ENCODE results near the gene ASXL1. TPM values are rescaled to one million over a fixed set of nuclear protein-coding genes. Genes with fewer than 3 reads are reported as not detected.
A peak's percentile ranks its signal among the peaks of the same experiment; 100 is the strongest.

The ASXL1 gene
- polyA plus RNA-seq, 2 of the 4 experiments (the other 2 are of a cell fraction), result 35.7 to 36.0 TPM

- TF ChIP-seq REST (IDR thresholded peaks at IDR 0.05), result no peak
Observed at GRCh38 chr20:32326504-32326845, 31.7 kb upstream of the ASXL1 start (continued).

- WGBS (ENCODE audit: missing lambda C conversion rate), result 86% methylated on average over 9 of the region's 9 CpGs
- Histone ChIP-seq H3K27ac (peak overlapping the region; percentile 22 to 63; a peak in 2 of 6 replicates), H3K4me2 (peak overlapping the region; percentile 66; the same call in 2 of the 3 replicates), H3K4me1 (peaks cover 24% of the 10 kb centered on the region), H3K9me3 (no peaks in the 10 kb centered on the region), H3K4me3 (no peak overlapping the region)
- ATAC-seq, result no peak
- POLR2A ChIA-PET, result interaction anchor here (1.1 kb wide), 1 partner anchor 30 kb away, joined by 5 read pairs; no protein-coding TSS in a partner anchor
- CTCF ChIA-PET, result interaction anchor here (0.7 to 4.5 kb wide), 3 partner anchors 10 to 31 kb away, joined by 3 to 25 read pairs (median 3); partner anchors contain the start of gene ASXL1
- TF ChIP-seq JUN (IDR thresholded peaks at IDR 0.05) (no peak), HOXB5 (CRISPR knock-in tag; IDR thresholded peaks at IDR 0.05) (no peak), ZNF302 (CRISPR knock-in tag; IDR thresholded peaks at IDR 0.05) (no peak), RNF2 (IDR thresholded peaks at IDR 0.05; ENCODE audit: borderline replicate concordance, low read depth) (no peak), HMGXB4 (CRISPR knock-in tag; IDR thresholded peaks at IDR 0.05; ENCODE audit: borderline replicate concordance) (no peak), USF2 (IDR thresholded peaks at IDR 0.05) (no peak), HES2 (IDR thresholded peaks at IDR 0.05) (no peak)
- no peak for DNase-seq (ENCODE audit: low read depth in 1 of 2, low spot score in 1 of 2)
- no peak for FAIRE-seq
Observed at GRCh38 chr20:32327087-32327681, 30.9 kb upstream of the ASXL1 start.

- POLR2A ChIA-PET, result no interaction called here
- FAIRE-seq (no peak), ATAC-seq (no peak), DNase-seq (ENCODE audit: low read depth in 1 of 2, low spot score in 1 of 2) (no peak)
- H3K27ac ChIP-seq, result no peak overlapping the region
- no peaks in the 10 kb centered on the region for H3K9me3 ChIP-seq
- H3K4me3 ChIP-seq, result no peak overlapping the region
- 77% methylated on average over 7 of the region's 7 CpGs for WGBS (ENCODE audit: missing lambda C conversion rate)
- peaks cover 35% of the 10 kb centered on the region for H3K4me1 ChIP-seq
- CTCF ChIA-PET, result interaction anchor here (1.4 kb wide), 1 partner anchor 9 kb away, joined by 3 read pairs; no protein-coding TSS in a partner anchor
- H3K4me2 ChIP-seq, result no peak overlapping the region
- TF ChIP-seq JUN (IDR thresholded peaks at IDR 0.05), result no peak
- no peak for TF ChIP-seq REST (IDR thresholded peaks at IDR 0.05)
- no peak for TF ChIP-seq EP300 (IDR thresholded peaks at IDR 0.05)
- TF ChIP-seq E2F6 (IDR thresholded peaks at IDR 0.05; ENCODE audit: borderline replicate concordance, low read depth), result no peak
- TF ChIP-seq MAX (IDR thresholded peaks at IDR 0.05), result no peak
- TF ChIP-seq HEYL (CRISPR knock-in tag; IDR thresholded peaks at IDR 0.05), result no peak
- no peak for TF ChIP-seq HES2 (IDR thresholded peaks at IDR 0.05)
- no peak for TF ChIP-seq ATOH8 (CRISPR knock-in tag; IDR thresholded peaks at IDR 0.05; ENCODE audit: low read depth)
- TF ChIP-seq NPAS2 (CRISPR knock-in tag; IDR thresholded peaks at IDR 0.05; ENCODE audit: borderline replicate concordance), result no peak
- no peak for TF ChIP-seq MAZ (IDR thresholded peaks at IDR 0.05; ENCODE audit: borderline replicate concordance, low read depth, low read length)
- no peak for TF ChIP-seq SREBF2 (IDR thresholded peaks at IDR 0.05)
- no peak for TF ChIP-seq ZNF302 (CRISPR knock-in tag; IDR thresholded peaks at IDR 0.05)
Observed at GRCh38 chr20:32329817-32330554, 28.1 kb upstream of the ASXL1 start.
